RPMI7951 (cell line): ENCODE results near the gene IFT22. TPM values are rescaled to one million over a fixed set of nuclear protein-coding genes. Genes with fewer than 3 reads are reported as not detected.
"Not testable (repeated sequence)": the region's sequence is repeated elsewhere in the genome, so short reads cannot be mapped to it uniquely, and the experiment has no call there.

Source experiments
- DNase-seq: peaks from one replicate; pipeline ENCODE4 v3.0.0-alpha.2; 2012; ENCODE audit warnings: low read depth
- total RNA-seq: library from RNA; depleted of rRNA; stranded (reverse); fragments of >200 nt; shearing (Covaris generic); gene quantifications from 2 replicates; pipeline ENCODE4 v1.2.3, GENCODE V29; 2014; rRNA removed

Gene IFT22
- total RNA-seq = 58.2 and 62.0 TPM in 2 replicates

GRCh38 chr7:101321491-101322401 is at the start of gene IFT22:
TSS of gene IFT22 (minus strand) at chr7:101321812. CDS start at chr7:101321709, 103 bp downstream.
- peak; percentile 90 for DNase-seq

- no peak for DNase-seq
Observed at GRCh38 chr7:101370836-101371235, 49.2 kb upstream of the IFT22 start.

GRCh38 chr7:101368422-101369165 is 47.0 kb upstream of the IFT22 start:
- DNase-seq = no peak

- DNase-seq = peak; percentile 38
Observed at GRCh38 chr7:101367676-101368075, 46.1 kb upstream of the IFT22 start.

GRCh38 chr7:101365956-101366355 is 44.3 kb upstream of the IFT22 start:
- DNase-seq = no peak

- DNase-seq = peak; percentile 51
Observed at GRCh38 chr7:101363734-101364374, 42.2 kb upstream of the IFT22 start.

- DNase-seq = no peak
Observed at GRCh38 chr7:101363196-101363733, 41.7 kb upstream of the IFT22 start.

- DNase-seq = peak; percentile 18
Observed at GRCh38 chr7:101362334-101363195, 41.0 kb upstream of the IFT22 start, which contains the start of gene COL26A1. TSS of gene COL26A1 (plus strand) at chr7:101362875. CDS start at chr7:101363033, 158 bp downstream.

- no peak for DNase-seq
Observed at GRCh38 chr7:101357433-101357832, 35.8 kb upstream of the IFT22 start.

GRCh38 chr7:101352920-101353308 is 31.3 kb upstream of the IFT22 start:
- no peak for DNase-seq

- not testable (repeated sequence) for DNase-seq
Observed at GRCh38 chr7:101349300-101349699, 27.7 kb upstream of the IFT22 start.

- DNase-seq = not testable (repeated sequence)
Observed at GRCh38 chr7:101348456-101349067, 26.9 kb upstream of the IFT22 start.

GRCh38 chr7:101347477-101347876 is 25.9 kb upstream of the IFT22 start:
- DNase-seq = no peak

GRCh38 chr7:101342892-101343291 is 21.3 kb upstream of the IFT22 start:
- no peak for DNase-seq

- DNase-seq = no peak
Observed at GRCh38 chr7:101340379-101340778, 18.8 kb upstream of the IFT22 start.

- DNase-seq = no peak
Observed at GRCh38 chr7:101333912-101334311, 12.3 kb upstream of the IFT22 start.

GRCh38 chr7:101332026-101332425 is 10.4 kb upstream of the IFT22 start:
- DNase-seq = no peak

- no peak for DNase-seq
Observed at GRCh38 chr7:101330011-101330484, 8.4 kb upstream of the IFT22 start.

GRCh38 chr7:101328159-101328558 is 6.5 kb upstream of the IFT22 start:
- DNase-seq = no peak

GRCh38 chr7:101319401-101319800 is 2.2 kb downstream of the IFT22 start:
- DNase-seq = no peak
